HepG2 (cell line): ENCODE results near the gene CIITA. TPM values are rescaled to one million over a fixed set of nuclear protein-coding genes. Genes with fewer than 3 reads are reported as not detected.
A peak's percentile ranks its signal among the peaks of the same experiment; 100 is the strongest.

Source experiments
- ETV5 ChIP-seq: IDR thresholded peaks from 2 replicates; pipeline ENCODE4 v1.6.1; 2018; ENCODE audit warnings: missing biosample characterization, missing genetic modification reagents, inconsistent platforms, borderline replicate concordance
- HOMEZ ChIP-seq: IDR thresholded peaks from 2 replicates; pipeline ENCODE4 v1.6.1; 2016; ENCODE audit warnings: low read depth
- MIER3 ChIP-seq: IDR thresholded peaks from 2 replicates; pipeline ENCODE4 v1.6.1; 2016; ENCODE audit warnings: missing compliant biosample characterization, borderline replicate concordance
- MXI1 ChIP-seq: IDR thresholded peaks from 3 replicates; pipeline ENCODE4 v1.6.1; 2012; ENCODE audit warnings: low read depth, low read length, inconsistent platforms, borderline replicate concordance
- NFIC ChIP-seq: IDR thresholded peaks from 2 replicates; pipeline ENCODE4 v1.6.1; 2012; ENCODE audit warnings: mild to moderate bottlenecking, low read length, inconsistent platforms
- PLRG1 ChIP-seq: fragments of 450-650 bp; conservative IDR thresholded peaks from 2 replicates; pipeline ENCODE4 v1.6.1; 2016
- RCOR2 ChIP-seq: IDR thresholded peaks from 2 replicates; pipeline ENCODE4 v1.6.1; 2016; ENCODE audit warnings: missing biosample characterization, missing genetic modification reagents
- RFX1 ChIP-seq: fragments of 450-650 bp; IDR thresholded peaks from 2 replicates; pipeline ENCODE4 v1.6.1; 2017
- SETDB1 ChIP-seq: sonication (generic); formaldehyde crosslinking; IDR thresholded peaks from 2 replicates; pipeline ENCODE4 v1.5.1; 2020; ENCODE audit warnings: missing genetic modification reagents, mild to moderate bottlenecking, borderline replicate concordance
- THYN1 ChIP-seq: sonication (generic); formaldehyde crosslinking; IDR thresholded peaks from 2 replicates; pipeline ENCODE4 v1.8.1; 2023; ENCODE audit warnings: low read depth, mild to moderate bottlenecking, moderate library complexity, missing genetic modification reagents, borderline replicate concordance
- ZBTB14 ChIP-seq: sonication (generic); formaldehyde crosslinking; IDR thresholded peaks from 2 replicates; pipeline ENCODE4 v1.4.0; 2020; ENCODE audit warnings: missing genetic modification reagents
- ZBTB39 ChIP-seq: sonication (generic); formaldehyde crosslinking; IDR thresholded peaks from 2 replicates; pipeline ENCODE4 v1.5.0; 2020; ENCODE audit warnings: missing genetic modification reagents
- ZNF160 ChIP-seq: sonication (generic); formaldehyde crosslinking; IDR thresholded peaks from 2 replicates; pipeline ENCODE4 v1.8.0; 2022; ENCODE audit warnings: mild to moderate bottlenecking, inconsistent platforms, missing genetic modification reagents
- ZNF326 ChIP-seq: sonication (generic); formaldehyde crosslinking; IDR thresholded peaks from 2 replicates; pipeline ENCODE4 v1.4.0; 2020; ENCODE audit warnings: missing genetic modification reagents, borderline replicate concordance
- ZNF350 ChIP-seq: sonication (generic); formaldehyde crosslinking; IDR thresholded peaks from 2 replicates; pipeline ENCODE4 v1.4.0; 2020; ENCODE audit warnings: mild to moderate bottlenecking, low read depth, missing genetic modification reagents, borderline replicate concordance
- ZNF362 ChIP-seq: sonication (generic); formaldehyde crosslinking; IDR thresholded peaks from 2 replicates; pipeline ENCODE4 v1.4.0; 2020; ENCODE audit warnings: missing genetic modification reagents, mild to moderate bottlenecking, borderline replicate concordance
- ZNF512B ChIP-seq: sonication (generic); formaldehyde crosslinking; IDR thresholded peaks from 2 replicates; pipeline ENCODE4 v1.5.1; 2020; ENCODE audit warnings: missing genetic modification reagents, mild to moderate bottlenecking, borderline replicate concordance
- ZNF550 ChIP-seq: sonication (generic); formaldehyde crosslinking; IDR thresholded peaks from 2 replicates; pipeline ENCODE4 v1.4.0; 2020; ENCODE audit warnings: mild to moderate bottlenecking, missing genetic modification reagents, borderline replicate concordance
- ZNF670 ChIP-seq: sonication (generic); formaldehyde crosslinking; IDR thresholded peaks from 2 replicates; pipeline ENCODE4 v1.8.0; 2022; ENCODE audit warnings: mild to moderate bottlenecking, missing genetic modification reagents, borderline replicate concordance
- ZNF761 ChIP-seq: sonication (generic); formaldehyde crosslinking; conservative IDR thresholded peaks from 2 replicates; pipeline ENCODE4 v1.4.0; 2020; ENCODE audit warnings: mild to moderate bottlenecking, missing genetic modification reagents
- polyA plus RNA-seq, 8 experiments: library from polyadenylated mRNA; depleted of rRNA in 3 of 8; stranded (reverse) in 7 of 8; unstranded in 1 of 8; fragments of >200 nt; fragmentation: Illumina TruSeq in 4 of 8; extraction: Trizol in 4 of 8; gene quantifications; 2 replicates each; pipeline versions ENCODE4 v1.2.1 to v1.2.3, GENCODE V29; 2011 to 2016; ENCODE audit warnings: low read depth in 4 of 8, missing spikeins in 1 of 8, mixed read lengths in 1 of 8; ENCODE audit not compliant: insufficient read depth in 1 of 8
- total RNA-seq, 5 experiments: library from RNA; depleted of rRNA; stranded (reverse); fragments of >200 nt; fragmentation: Illumina TruSeq; extraction: Trizol; gene quantifications; 2 replicates each; pipeline ENCODE4 v1.2.3, GENCODE V29; 2016; ENCODE audit warnings: low read depth in 1 of 5

The CIITA gene
- total and polyA plus RNA-seq, 2 of the 13 experiments (the other 11 are each of a cell fraction or from before 2014, with no cell fraction given) = 0.08 to 0.09 TPM

- TF ChIP-seq ZNF512B (CRISPR knock-in tag) (no peak), HOMEZ (CRISPR knock-in tag) (peak; percentile 68; the same call in 1 of the 2 replicates), ZNF350 (CRISPR knock-in tag) (peak; percentile 84), ZBTB14 (CRISPR knock-in tag) (no peak), ZNF326 (CRISPR knock-in tag) (no peak), ZNF550 (no peak), PLRG1 (no peak), ZNF160 (CRISPR knock-in tag) (peak; percentile 79; the same call in 1 of the 2 replicates), RCOR2 (CRISPR knock-in tag) (no peak), ZBTB39 (CRISPR knock-in tag) (no peak), SETDB1 (CRISPR knock-in tag) (no peak), ZNF761 (CRISPR knock-in tag) (no peak), MXI1 (no peak; the same call in 2 of the 3 replicates), ETV5 (CRISPR knock-in tag) (peak; percentile 40; the same call in 1 of the 2 replicates), THYN1 (CRISPR knock-in tag) (no peak), ZNF362 (no peak), ZNF670 (CRISPR knock-in tag) (no peak), RFX1 (no peak), NFIC (no peak), MIER3 (CRISPR knock-in tag) (peak; percentile 84; the same call in 1 of the 2 replicates)
Measured at GRCh38 chr16:10895053-10895946, 18.3 kb downstream of the CIITA start (continued).
